ENCODE results near the gene PCSK6.

PCSK6 gene

DNA sequence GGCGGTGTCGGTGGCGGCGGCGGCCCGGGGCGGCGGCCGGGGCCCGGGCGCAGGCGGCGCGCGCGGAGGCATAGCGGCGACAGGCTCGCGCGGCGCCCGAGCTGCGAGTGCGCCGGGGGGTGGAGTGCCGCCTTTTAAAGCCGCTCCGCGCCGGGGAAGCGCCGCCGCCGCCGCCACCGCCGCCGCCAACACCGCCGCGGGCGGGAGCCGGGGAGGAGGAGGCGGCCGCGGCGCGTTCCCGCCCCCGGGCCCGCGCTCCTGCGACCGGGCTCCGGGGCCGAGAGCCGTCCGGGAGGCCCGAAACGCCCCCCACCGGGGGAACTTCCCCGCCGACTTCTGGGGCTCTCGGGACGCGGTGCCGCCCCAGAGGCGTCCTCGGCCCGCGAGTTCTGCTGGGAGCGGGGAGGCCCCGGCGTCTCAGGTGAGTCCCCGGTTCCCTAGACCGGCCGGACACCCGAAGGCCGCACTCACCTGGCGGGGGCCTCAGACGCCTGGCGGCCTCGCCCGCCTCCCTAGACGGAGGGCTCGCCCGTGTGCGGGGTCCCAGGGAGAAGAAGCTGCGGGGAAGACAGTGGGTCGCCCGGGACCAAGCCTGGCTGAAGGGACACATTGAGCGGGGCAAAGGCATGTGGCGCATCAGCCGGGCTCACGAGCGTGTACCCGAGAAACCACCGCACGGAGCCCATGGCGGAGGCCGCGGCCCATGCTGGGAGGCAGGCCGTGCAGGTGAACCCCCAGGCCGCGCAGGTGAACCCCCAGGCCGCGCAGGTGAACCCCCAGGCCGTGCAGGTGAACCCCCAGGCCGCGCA lies at the start of gene PCSK6:
PCSK6 (minus strand) TSS at position 109 of the 809 bp plus-strand sequence; CDS start at position 72, 37 bp downstream.
- peak in 1 of 3 experiments; percentile 11 for DNase-seq (ENCODE audit: low read depth in 3 of 3)

DNA sequence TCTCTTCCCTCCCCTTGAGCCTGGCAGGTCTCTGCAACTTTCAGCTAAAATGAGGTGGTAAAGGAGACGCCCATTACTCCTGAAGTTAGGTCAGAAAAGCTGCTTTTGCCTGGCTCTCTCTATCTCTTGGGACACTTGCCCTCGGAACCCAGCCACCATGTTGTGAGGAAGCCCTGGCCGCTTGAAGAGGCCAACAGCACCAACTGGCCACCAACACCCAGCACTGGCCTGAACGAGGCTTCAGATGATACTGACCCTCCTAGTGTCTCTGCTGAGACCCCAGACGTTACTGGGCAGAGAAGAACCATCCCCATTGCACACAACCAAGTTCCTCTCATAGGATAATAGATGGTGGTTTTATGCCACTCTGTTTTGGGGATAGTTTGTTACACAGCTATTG lies 49.5 kb upstream of the PCSK6 start:
- no peak for DNase-seq (ENCODE audit: low read depth in 3 of 3)

DNA sequence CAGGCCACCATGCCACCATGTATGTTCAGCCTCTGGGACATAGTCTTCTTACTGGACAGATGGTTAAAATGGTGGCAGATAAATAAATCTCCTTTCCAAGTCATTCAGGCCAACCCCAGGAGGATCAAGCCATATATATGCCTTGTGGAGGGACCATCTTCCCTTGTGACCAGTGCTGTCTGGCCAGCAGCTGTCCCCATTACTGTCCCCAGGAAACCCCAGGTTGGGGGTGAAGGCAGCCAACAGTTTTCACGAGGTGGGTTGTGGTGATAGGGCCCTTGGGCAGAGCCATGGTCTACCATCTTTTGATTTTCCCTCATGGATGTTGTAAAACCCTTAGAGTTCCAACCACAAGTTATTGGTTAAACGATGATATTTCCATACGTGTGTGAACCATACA lies 48.7 kb upstream of the PCSK6 start:
- DNase-seq (ENCODE audit: low read depth in 3 of 3), result no peak

DNA sequence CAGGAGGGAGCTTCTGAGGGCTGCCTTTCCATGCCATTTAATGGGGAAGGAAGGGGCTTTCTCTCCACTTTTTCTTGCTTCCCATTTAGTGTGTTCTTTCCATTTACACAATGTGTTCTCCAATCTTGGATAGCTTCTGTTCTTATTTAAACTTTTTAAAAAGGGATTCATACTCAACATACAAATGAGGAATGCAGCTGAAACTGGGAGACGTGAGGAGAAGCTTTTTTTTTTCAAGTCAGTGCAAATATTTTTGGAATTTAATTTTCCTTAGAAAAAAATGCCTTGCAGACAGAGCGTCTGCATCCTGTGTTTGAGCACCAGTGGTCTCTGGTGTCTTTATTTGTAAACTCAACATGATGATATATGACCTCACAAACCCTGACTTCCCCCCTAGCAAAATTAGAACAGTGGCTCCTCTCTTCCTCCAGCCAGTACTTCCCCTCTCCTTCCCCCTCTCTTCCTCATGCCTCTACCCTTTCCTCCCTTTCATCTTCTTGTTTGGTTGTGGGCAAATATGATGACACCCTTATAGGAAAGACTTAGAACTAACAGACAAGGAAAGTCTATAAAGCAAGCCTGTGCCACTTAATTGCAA lies 48.1 kb upstream of the PCSK6 start:
- no peak for DNase-seq (ENCODE audit: low read depth in 3 of 3)

DNA sequence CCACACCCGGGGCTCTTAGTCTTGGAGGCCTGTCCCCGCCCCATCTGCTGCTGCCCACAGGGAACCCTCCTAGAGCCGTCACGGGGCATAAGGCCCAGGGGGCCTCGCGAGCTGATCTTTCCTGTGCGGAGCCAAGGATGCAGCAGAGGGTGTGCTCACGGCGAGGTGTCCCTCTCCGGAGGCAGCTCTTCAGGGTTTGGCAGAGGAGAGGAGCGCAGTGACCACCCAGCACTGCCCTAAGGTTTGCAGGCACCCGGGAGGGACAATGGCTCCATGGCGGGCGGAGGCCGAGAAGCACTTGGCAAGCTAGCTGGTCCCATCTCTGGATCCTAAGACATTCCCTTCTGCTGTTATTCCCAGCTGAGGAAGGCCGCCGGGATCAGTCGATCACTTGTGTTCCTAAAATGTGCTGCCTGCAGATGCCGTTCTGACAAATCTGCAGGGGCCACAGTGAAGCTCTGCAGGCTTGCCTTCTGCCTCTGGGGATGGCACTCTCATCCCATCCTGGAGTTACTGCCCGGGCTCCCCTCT lies 47.4 kb upstream of the PCSK6 start:
- DNase-seq (ENCODE audit: low read depth in 3 of 3), result no peak

DNA sequence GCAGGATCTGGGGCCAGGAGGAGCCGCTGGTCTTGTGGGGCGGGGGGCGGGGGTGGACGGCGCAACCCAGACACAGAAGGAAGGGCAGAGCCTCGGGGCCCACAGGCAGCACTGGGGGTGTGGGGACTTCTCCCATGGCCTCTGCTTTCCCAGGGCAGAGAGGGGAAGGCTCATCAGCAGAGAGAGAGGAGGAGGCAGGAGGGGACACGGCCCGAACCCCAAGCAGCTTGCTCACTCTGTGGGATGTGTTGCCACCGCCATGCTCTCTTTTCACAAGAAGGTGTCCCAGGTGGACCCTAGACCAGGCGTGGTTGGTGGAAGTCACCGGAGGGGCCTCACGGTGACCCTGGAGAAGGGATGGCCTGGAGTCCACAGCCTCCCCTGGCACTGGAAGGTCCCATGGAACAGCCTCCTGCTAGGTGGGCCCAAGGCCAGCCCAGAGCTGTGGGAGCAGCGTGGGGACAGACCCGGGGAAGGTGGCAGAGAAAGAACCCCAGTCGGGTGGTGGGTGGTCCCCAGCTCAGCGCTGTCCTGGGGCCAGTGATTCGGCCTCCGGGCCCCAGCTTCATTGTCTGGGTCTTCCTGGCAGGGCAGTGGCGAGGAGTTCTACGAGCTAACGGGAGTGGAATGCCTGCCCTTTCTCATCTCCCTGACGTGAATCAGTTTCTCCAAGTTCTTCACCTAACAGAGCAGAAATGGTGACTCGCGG lies 46.8 kb upstream of the PCSK6 start:
- DNase-seq (ENCODE audit: low read depth in 3 of 3), result no peak

DNA sequence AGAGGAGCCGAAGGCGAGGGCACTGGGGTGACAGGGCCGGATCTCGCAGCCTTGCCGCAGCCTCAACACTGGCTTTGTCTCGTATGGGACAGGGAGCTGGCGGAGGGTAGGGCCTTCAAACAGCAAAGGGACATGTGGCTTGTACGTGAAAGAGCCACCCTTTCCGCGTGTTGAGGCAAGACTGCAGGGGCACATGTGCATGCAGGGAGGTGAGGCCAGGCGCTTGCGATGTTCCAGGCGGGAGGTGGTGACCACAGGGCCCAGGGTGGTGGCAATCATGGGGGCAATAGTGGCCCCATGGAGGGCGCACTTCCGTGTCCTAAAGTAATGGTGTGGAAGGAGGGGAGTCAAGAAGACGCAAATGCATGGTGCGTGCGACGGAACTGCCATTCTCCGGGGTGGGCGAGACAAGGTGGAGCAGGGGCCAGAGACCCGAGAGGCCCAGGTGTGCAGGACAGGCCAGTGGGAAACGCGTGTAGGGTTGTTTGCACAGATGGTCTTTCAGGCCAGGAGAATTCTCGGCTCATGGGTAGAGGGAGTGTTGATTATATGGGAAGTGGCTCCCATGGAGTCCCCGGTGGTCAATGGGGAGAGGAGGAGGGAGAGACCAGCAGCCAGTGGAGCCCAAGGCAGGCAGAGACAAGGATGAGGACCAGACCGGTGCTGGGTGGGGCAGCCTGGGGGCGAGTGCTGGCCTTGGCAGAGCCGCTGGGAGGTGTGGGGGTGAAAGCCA lies 45.8 kb upstream of the PCSK6 start:
- no peak for DNase-seq (ENCODE audit: low read depth in 3 of 3)

DNA sequence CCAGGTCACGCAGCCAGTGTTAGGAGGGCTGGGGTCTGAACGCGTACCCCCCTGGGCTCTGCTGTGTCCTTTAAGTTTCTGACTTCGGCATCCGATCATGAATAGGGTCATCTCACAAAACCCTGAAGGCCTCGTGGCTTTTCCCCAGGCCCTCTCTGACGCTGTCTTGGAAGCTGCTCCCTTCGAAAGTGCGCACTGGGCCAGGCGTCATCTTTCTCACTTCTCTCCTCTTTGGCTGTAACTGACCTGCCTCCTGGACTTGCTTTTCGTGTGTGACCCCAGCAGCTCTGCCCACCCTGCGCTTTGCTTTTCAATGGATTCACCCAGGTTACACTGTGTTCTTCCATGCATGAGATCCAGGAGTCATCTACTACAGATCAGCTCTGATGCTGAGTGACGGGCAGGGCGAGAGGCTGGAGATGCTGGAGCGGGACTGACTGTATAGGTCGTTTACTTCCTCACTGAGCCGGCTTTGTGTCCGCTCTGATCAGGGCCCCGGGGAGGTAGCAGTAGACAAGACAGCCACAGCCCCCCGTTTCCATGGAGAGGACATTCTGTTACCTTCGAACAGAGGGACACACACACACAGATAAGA lies 45.0 kb upstream of the PCSK6 start:
- no peak for DNase-seq (ENCODE audit: low read depth in 3 of 3)

DNA sequence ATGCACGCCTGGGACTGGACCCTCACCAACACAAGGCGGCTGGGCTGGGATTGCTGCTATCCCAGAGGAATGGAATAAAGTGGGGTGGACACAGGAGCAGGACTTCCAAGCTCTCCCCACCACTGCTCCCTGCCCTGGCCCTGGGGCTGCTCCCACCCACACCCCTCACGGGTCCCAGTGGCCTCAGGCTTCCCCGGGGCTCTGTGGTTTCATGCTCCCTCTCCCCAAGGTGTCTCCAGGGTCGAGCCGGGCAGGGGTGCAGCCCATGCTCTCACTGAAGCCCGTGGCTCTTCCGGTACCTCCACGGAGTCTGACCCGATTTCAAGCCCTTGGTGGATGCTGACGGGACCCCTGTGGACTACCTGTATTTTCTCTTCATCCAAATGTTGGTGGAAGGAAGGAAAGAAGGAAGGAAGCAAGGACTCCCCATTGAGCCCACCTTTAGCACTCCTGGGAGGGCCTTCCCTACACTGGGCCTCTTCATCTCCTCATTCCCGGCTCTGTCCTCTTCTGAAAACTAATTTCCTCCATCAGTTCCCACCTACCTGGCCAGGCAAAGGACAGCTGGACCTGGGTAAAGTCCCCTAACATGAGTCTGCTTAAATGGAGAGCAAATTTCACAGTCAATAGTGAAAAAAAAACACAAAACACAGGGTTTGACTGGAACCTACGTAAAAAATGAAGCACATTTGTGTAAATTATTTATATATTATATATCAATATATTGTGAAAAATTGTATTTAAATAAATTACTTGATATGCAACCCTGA lies 44.0 kb upstream of the PCSK6 start:
- DNase-seq (ENCODE audit: low read depth in 3 of 3), result no peak

DNA sequence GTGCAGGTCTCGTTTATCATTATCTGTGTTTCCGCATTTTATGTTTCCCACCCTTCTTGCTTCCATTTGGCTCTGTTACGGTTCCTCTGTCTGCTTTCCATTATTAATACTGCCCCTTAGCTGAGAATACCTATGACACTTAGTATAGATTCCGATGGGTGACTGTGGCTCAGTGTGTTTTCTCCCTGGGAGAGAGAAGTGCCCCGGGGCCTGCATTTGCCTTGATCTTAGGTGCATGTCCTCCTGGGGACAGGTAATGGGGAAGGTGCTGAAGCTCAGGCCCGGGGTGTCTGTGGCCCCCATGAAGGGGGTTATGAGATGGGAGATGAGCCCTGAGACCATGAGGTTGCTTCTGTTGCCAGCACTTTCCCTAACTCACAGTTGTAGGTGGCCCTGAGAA lies 43.4 kb upstream of the PCSK6 start:
- DNase-seq (ENCODE audit: low read depth in 3 of 3), result no peak

DNA sequence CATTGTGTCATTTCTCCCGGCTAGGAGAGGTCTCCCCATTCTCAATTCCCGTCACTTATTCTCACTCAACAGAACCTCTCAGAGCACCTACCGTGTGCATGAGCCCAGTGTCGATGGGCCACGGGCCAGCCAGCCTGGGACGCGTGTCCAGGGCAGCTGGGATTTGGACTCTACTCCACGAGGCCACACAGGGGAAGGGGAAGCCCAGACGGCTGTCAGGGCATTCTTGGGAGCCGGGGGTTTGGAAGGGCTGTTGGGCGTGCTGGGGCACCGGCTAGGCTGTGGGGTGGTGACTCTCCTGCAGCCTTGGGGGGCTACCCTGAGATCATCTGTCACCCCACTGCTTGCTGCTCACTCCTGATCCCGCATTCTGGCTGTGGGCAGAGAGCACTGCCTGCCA lies 41.7 kb upstream of the PCSK6 start:
- DNase-seq (ENCODE audit: low read depth in 3 of 3), result no peak

DNA sequence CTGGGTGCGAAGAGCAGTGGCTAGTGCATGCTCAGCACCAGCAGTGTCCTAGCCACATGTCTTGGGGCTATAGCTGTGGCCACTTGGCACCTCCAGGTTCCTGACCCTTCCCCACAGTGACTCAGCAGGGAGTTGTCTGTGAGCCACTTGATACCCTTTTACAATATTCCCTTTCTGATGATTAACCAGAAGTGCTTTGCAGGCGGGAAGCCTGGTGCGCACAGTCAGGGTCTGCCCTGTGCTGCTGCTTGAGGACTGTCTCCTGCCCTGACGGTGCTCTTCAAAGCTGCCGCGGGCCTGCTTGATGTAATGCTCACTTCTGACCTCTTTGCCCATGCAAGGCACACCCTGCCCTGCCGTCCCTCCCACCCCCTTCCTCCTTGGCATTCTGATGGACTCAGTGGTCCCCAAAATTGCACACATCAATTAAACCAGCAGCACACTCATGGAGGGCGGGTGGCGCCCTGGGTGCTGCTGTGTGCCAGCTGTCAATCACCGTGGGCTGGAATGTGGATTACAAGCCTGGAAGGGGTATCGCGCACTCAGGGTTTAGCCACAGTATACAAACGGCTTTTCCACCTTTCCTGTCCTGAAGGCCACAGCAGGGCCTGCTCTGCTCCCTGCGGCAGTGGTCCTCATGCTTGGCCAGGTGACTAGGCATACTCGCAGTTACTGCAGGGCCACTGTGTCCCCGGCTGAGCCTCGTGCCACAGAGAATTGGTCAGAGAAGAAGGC lies 40.9 kb upstream of the PCSK6 start:
- DNase-seq (ENCODE audit: low read depth in 3 of 3), result no peak

DNA sequence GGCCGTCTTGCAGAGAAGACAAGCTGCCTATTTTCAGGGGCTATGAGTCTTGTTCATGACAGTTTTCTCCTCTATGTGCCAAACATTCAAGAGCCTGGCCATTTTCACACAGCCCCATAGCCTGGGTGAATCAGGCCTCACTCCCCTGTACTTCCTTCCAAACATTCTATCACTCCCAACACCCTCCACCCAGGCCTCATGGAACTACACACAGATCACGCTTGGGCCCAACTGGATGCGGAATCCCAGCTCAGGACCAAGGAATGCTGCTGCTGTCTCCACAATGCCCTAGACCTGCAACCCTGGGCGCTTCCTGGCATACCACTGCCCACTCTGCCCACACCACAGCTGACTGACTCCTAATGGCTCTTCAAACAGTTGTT lies 39.4 kb upstream of the PCSK6 start:
- DNase-seq (ENCODE audit: low read depth in 3 of 3), result no peak

DNA sequence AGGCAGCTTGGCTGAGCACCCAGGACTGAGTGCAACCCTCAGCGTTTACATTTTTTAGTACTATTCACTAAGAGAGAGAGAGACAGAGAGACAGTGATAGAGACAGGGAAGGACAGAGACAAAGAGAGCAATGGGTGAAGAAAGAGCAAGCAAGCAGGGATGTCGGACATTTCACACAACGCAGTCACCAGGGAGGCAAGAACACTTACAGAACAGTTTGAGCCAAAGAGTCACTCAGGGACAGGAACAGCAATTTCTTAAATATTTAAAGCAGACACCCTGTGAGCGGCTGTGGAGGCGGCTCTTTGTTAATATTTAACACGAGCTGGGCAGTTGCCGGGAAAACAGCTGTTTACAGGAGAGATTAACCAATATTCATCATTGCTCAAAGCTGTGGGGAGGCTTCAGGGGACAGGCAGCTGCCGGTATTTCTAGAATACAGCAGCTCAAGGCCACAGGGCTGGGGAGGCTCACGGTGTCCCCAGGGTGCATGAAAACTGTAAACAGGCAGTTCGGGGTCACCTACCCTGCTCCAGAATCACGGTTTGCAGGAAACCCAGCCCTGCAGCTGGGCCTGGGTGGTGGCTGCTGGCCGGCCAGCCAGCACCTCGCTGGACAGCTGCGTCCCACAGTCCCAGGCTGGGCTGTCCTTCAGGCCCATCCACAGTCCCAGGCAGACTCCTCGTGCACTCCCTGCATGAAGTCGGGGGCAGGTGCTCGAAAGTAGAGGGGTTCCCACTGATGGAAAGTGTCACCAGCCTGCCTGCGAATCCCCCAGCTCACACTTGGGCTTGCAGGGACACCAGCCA lies 38.8 kb upstream of the PCSK6 start:
- DNase-seq (ENCODE audit: low read depth in 3 of 3), result no peak

DNA sequence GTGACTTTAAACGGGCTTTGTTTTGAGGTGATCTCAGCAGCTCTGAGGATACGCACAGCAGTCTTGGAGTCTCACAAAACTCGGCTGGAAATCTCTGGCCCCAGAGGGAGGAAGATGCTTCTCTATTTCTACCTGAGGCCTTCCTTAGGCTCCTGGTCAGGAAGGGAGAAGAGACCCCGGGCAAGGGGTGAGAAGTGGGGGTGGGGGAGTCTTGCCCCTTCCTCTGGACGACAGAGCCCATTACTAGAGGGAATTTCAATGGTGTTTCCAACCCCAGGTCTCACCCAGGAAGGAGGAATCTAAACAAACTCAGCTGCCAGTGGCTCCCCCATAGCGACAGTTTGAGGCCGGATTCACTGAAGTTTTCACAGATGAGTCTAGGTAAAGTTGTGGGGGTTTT lies 37.4 kb upstream of the PCSK6 start:
- no peak for DNase-seq (ENCODE audit: low read depth in 3 of 3)

DNA sequence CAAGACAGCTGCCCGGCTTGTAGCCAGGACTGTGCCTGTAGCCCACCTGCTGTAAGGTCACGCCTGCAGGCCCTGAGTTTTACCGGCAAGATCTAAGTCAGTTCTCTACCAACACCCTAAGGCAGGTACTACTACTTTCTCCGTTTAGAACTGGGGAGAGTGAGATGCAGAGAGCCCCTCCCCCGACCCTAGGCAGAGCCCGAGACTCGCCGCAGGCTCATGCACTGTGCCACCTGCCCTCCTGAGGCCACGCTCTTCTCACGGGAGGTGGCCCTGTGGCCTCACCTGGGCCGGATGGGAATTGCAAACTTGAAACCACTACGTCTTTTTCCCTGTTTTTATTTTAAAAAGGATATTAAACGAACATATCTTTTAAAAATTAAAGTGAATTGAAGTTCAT lies 36.9 kb upstream of the PCSK6 start:
- no peak for DNase-seq (ENCODE audit: low read depth in 3 of 3)

DNA sequence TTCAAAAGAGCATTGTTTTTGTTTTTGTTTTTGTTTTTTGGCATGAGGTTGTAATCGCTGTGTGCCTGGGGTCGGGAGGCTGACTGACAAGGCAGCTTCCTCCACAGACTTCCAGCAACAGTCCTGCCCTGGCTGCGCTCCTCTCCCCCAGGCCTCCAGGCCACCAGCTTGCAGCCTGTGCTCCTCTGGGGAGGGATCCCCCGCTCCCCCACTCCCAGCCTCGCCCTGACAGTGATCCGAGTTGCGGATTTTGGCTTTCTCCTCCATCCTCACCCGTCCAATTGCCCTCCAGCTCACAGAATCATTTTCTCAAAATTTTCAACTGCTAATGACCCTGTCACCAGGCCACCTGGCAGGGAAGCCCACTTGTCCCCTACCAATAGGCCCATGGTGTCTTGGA lies 36.5 kb upstream of the PCSK6 start:
- DNase-seq (ENCODE audit: low read depth in 3 of 3), result no peak

DNA sequence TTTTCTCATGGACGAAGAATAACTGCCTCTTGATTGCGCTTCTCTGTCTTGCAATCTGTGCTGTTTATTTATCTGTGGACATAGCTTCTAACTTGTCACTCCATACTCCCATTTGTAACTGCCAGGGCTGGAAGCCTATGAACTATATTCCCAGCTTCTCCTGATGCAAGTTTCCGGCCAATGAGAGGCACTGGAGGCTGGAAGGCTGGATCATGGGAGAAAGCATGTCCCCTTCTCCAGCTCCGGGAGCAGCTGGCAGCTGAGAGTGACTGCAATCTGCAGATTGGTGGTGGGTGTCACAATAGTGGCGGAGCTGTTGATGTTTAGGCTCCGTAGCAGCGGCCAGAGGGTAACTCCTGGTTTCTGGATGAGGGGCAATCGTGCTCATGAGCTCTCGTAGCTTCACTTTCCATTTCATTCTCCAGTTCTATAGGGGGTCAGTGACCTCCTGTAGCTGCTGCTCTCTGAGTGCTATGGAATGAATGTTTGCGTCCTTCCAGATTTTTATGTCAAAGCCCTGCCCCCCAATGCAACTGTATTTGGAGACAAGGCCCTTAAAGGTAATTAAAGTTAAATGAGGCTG lies 35.7 kb upstream of the PCSK6 start:
- no peak for DNase-seq (ENCODE audit: low read depth in 3 of 3)

DNA sequence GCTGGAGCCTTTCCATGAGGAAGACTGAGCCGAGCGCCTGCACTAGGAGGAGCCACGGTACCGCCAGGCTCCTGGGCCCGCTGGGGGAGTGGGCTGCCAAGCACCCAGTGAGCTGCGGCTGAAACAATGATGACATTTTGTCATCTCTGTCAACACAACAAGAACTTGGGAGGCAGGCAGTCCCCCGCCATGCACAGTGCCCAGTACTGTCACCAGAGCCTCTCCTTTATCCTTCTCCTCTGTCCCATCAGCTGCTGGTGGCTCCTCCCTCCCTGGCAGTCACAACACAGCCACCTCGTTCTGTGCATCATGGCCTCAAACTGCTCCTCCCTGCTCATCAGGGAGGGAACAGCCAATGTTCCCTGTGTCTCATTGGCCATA lies 34.0 kb upstream of the PCSK6 start:
- no peak for DNase-seq (ENCODE audit: low read depth in 3 of 3)
